ENCODE results near the gene CANT1. TPM values are rescaled to one million over a fixed set of nuclear protein-coding genes. Genes with fewer than 3 reads are reported as not detected.

Gene CANT1
- polyA plus RNA-seq, 3 donors: 38.7 to 45.1 (median 39.2) TPM

GRCh38 chr17:78998311-78999055 lies 11.1 kb downstream of the CANT1 start:
- no peak for DNase-seq (ENCODE audit: low read depth in 3 of 3, low spot score in 2 of 3)

- DNase-seq (ENCODE audit: low read depth in 3 of 3, low spot score in 2 of 3): no peak
Observed at GRCh38 chr17:78997881-78998280, 11.7 kb downstream of the CANT1 start.

GRCh38 chr17:78997231-78997741 lies 12.3 kb downstream of the CANT1 start:
- no peak for DNase-seq (ENCODE audit: low read depth in 3 of 3, low spot score in 2 of 3)

- no peak for DNase-seq (ENCODE audit: low read depth in 3 of 3, low spot score in 2 of 3)
Observed at GRCh38 chr17:78996781-78997201, 12.8 kb downstream of the CANT1 start.

DNA sequence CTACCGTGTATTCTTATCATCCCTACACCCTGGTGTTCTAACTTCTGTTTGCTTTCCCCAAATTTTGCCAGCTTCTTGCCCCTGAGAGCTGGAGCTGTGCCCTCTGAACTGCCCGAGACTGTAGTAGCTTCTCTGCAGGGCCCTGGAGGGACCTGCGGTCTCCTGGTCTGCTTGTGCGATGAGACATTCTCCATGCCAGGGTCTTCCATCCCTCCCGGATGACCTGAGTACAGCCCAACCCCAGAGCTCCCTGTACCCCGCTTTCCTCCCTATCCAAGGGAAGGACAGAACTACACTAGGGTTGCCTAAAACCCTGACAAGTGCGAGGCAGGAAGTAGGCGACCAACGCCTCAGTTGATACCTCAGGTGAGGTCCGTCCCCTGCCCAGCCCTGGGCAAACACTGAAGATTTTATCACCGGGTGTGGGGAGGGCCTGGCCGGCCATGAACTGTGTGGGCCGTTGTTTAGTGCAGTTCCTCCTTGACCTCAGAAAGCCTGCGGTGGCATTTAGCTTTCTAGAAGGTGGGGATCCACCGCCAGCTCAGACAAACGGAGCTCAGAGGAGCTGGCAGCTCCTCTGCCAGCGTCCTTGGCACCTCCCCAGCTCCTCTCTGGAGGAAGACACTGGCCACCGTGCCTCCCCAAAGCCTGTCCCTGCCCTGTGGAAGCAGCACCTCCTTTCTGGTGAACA lies 13.7 kb downstream of the CANT1 start:
- DNase-seq (ENCODE audit: low read depth in 3 of 3, low spot score in 2 of 3): no peak

DNA sequence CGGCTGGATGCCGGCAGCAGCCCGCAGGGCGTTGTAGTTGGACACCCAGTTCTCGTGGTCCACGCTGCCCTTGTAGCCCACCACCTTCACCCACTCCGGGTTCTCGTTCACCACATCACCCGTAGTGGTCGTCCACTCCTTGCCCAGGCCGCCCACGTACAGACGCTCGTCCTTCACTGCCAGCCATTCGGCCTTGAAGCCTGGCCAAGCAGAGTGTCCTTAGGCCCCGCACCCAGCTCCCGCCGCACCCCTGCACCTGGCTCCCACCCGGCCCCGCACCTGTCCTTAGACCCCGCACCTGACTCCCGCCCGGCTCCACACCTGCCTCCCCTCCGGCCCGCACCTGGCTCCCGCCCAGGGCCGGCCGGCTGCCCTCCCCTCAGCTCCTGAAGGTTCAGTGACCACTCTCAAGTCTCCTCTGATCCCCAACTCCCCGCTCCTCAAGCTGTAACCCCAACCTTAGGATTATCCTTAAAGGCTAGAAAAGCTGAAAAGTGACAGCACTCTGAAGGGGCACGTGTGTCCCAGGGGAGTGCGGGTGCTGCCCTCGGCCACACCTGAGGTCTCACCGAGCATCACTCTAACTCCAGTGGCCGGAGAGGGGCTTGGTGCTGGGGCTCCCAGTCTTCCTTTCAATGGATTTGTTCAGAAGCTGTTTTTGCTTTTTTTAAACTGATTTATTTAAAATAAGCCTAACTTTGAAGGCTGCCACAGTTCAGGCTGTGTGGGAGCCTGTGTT lies 14.4 kb downstream of the CANT1 start:
- DNase-seq (ENCODE audit: low read depth in 3 of 3, low spot score in 2 of 3): no peak

GRCh38 chr17:78993981-78994671 lies 15.4 kb downstream of the CANT1 start:
- no peak for DNase-seq (ENCODE audit: low read depth in 3 of 3, low spot score in 2 of 3)

GRCh38 chr17:78993241-78993956 lies 16.2 kb downstream of the CANT1 start:
- DNase-seq (ENCODE audit: low read depth in 3 of 3, low spot score in 2 of 3): no peak

GRCh38 chr17:78992542-78993212 lies 16.9 kb downstream of the CANT1 start:
- DNase-seq (ENCODE audit: low read depth in 3 of 3, low spot score in 2 of 3): no peak

GRCh38 chr17:78991906-78992532 lies 17.5 kb downstream of the CANT1 start:
- DNase-seq (ENCODE audit: low read depth in 3 of 3, low spot score in 2 of 3): no peak

GRCh38 chr17:78991017-78991738 lies 18.4 kb downstream of the CANT1 start:
- DNase-seq (ENCODE audit: low read depth in 3 of 3, low spot score in 2 of 3): no peak

DNA sequence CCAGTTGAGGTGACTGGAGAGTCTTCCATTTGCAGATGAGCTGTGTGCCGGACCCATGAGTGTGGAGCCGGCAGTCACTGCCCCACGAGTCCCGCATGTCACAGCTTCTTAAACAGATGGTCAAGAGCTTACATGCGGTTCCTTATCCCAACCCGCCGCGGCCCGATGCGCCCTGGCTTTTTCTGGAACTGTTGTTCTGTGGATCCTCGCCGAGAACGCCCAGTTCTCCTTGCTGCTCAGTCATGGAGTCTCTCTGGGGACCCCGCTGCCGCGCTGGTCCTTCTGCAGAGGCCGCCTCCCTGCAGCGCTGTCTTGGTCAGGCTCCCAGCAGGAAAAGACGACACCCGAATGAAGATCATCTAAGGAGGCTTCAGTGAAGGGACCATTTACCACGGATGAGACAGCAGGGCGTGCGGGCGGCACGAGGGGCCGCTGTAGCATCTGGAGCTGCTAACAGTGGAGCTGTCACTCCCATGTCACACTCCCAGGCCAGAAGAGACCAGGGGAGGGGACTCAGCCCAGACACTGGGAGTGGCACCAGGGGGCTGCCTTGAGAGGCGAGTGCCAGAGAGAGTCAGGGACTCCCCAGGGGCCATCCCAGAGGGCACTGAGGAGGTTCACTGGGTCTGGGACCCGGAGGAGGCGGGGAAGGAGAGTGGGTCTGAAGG lies 19.1 kb downstream of the CANT1 start:
- DNase-seq (ENCODE audit: low read depth in 3 of 3, low spot score in 2 of 3): no peak

GRCh38 chr17:78988152-78988551 lies 21.4 kb downstream of the CANT1 start:
- no peak for DNase-seq (ENCODE audit: low read depth in 3 of 3, low spot score in 2 of 3)

DNA sequence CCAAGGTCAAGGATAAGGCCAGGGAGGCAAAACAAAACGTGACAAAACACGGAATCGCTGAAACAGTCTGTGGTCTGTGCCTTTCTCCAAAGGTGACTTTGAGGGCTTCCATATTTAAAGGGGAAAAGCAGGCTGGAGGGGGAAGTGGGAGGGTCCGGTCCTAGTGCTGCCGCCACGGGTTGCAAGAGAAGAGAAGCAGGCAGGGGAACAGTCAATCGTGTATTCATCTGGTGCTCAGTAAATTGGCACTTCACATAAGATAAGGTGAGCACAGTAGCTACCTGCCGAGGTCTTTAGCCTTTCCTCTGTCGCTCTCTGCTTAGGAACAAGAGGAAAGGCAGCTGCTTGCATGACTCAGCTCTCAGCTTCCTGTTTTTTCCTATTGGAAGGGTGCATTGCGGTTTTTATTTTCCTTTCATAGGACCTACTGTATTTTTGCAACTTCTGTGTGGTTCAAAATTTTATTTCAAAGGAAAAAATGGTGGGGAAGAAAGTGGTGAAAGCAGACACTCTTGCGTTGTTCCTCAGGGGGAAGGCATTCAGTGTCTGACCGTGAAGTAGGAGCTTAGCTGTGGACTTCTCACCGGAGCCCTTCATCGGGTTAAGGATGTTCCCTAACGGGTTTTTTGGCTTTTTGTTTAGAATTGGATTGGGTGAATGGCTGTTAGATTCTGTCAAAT lies 22.8 kb downstream of the CANT1 start:
- DNase-seq (ENCODE audit: low read depth in 3 of 3, low spot score in 2 of 3): no peak

GRCh38 chr17:78986048-78986648 lies 23.4 kb downstream of the CANT1 start:
- no peak for DNase-seq (ENCODE audit: low read depth in 3 of 3, low spot score in 2 of 3)

DNA sequence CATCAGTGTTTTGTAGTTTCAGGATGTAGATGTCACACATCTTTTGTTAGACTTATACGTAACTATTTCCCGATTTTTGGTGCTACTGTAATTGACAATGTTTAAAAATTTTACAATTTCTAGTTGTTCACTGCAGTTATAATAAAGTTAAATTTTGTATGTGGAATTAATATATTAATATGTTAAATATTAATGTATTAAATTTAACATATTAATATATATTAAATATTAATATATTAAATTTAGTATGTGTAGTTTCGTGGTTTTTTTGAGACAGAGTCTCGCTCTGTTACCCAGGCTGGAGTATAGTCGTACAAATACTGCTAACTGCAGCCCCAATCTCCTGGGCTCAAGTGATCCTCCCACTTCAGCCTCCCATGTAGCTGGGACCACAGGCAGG lies 24.2 kb downstream of the CANT1 start:
- DNase-seq (ENCODE audit: low read depth in 3 of 3, low spot score in 2 of 3): no peak
